Measurements from ENCODE around the gene DAPK3.
"Not testable (repeated sequence)": the region's sequence is repeated elsewhere in the genome, so short reads cannot be mapped to it uniquely, and the experiment has no call there.

The DAPK3 gene

DNA sequence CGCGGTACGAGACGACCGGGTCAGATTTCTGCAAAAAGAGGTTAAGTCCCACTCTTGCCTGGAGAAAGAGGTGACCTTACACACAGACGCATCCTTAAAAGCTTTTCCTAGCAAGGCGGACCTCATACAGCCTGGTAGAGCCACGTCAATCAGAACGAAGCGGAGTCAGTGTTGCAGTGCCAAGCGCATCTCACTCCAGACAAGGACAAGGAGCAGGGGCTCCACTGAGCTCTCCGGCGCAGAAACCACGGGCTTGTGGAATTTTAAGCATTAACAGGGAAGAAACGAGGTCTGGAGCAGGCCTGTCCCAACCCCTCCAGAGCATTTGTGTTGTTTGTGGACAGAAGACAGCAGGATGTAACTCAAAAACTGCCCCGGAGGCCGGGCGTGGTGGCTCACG, 7.2 kb upstream of the DAPK3 start:
- DNase-seq (ENCODE audit: low spot score), result no peak

- no peak for DNase-seq (ENCODE audit: low spot score)
Measured at GRCh38 chr19:3977242-3978143, 6.6 kb upstream of the DAPK3 start.

DNA sequence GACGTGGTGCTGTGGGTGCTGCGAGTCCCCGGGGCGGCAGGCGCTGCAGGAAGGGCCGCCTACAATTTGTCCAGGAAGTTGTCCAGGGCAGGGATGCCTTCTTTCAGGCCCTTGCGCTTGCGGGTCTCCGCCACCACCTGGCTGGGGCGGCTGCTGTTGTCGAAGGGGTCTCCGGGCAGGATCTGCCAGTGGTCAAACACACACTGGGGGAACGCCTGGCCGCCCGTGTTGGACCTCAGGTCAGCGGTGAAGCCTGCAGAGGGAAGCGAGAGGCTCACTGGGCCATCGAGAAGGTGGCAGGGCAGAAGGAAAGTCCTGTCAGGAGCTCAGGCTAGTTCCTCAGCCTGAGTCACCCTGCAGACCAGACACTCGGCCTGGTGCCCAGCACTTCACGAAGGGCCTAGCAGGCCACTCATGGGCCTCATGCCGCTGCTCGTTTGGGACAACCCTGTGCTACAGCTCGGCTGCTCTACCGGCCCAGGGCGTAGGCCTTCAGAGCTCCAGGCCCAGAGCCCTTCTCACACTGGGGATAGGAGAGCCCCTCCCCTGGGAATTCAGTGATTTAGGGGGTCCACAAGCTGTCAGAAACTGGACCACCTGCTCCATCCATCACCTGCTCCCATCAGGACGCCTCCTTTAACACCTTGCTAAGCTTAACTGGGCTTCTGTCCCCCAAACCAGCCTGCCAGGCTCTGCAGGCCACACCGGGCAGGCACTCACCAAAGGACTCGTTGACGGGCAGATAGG, 5.8 kb upstream of the DAPK3 start:
- no peak for DNase-seq (ENCODE audit: low spot score)

DNA sequence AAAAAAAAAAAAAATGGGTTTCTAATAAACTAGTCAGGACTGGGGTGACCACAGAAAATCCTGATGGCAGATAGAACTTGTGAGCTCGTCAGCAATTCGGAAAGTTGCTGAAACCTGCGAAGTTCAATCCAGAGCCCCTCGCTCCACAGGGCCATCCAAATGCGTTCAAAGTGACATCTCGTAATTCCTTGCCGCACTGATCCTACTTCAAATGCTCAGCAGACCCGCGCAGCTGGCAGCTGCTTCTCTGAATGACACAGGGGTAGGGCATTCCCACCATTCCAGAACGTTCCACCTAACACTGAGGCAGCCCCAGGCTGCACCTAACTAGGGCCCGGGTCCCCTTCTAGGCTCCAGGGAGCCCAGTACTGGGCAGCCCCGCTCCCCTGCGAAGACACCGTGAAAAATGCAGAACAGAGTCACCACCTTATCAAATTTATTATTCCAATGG, 4.8 kb upstream of the DAPK3 start:
- no peak for DNase-seq (ENCODE audit: low spot score)

DNA sequence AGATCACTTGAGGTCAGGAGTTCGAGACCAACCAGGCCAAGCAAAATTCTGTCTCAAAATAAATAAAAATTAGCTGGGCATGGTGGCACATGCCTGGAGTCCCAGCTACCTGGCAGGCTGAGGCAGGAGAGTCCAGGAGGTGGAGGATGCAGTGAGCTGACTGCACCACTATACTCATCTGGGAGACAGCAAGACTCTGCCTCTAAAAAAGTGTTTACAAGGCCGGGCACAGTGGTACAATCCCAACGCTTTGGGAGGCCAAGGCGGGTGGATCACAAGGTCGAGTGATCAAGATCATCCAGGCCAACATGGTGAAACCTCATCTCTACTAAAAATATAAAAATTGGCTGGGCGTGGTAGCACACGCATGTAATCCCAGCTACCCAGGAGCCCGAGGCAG, 4.2 kb upstream of the DAPK3 start:
- DNase-seq (ENCODE audit: low spot score), result no peak

DNA sequence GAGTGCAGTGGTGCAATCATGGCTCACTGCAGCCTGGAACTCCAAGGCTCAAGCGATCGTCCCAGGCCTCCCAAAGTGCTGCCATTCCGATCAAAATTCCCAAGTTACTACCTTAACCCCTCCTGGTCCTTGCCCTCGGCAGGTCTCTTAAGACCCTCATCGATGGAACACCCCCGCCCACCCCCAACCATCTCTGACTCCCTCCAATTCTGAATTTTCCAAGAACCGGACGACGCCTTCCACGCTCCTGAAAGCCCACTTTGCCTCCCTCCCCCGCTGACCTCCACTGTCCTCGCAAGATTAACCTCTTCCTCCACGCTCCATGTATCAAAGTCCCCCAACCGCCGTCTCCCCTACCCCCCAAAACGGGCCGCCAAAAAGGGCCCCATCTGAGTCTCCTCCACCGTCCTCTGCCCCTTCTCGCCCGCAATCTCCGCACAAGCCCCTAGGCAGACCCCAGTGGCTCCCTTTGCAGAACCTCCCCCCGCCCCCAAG, 539 bp downstream of the DAPK3 start:
- DNase-seq (ENCODE audit: low spot score), result no peak

GRCh38 chr19:3969435-3970312, 1.2 kb downstream of the DAPK3 start:
- DNase-seq (ENCODE audit: low spot score), result no peak

DNA sequence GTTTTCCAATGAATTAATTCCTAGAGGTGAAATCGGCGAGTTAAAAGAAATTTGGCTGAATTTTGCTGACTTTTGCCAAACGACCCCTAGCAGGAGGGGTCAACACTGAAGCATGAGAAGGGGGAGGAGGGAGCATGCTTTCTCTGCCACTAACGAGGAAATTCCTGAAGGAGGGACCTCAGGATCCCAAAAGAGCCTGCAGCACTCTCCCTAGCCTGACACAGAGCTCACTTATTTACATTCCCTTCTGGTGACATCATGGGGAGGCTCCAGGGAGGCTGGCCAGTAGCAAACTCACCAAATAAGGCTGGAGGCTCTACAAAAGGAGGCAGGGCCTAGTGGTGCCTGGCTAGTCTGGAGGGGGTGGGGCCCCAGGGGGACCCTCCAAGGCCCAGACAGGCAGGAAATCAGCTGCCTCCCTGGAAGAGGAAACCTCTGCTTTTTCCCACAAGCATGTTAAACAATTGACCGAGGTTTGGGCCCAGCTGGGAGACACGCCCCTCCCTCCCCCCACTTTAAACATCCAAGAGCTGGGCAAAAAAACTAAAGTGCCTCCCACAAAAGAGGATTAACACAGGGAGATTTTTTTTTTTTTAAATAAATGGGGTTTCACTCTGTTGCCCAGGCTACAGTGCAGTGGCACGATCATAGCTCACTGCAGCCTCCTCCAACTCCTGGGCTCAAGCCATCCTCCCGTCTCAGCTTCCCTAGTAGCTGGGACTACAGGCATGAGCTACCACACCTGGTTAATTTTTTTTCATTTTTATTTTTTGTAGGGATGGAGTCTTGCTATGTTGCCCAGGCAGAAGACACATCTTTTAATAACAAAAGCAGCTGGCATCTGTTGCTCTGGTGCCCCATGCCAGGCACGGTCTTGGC, 2.1 kb downstream of the DAPK3 start:
- no peak for DNase-seq (ENCODE audit: low spot score)

GRCh38 chr19:3967983-3968382, 2.9 kb downstream of the DAPK3 start:
- not testable (repeated sequence) for DNase-seq (ENCODE audit: low spot score)

- DNase-seq (ENCODE audit: low spot score), result no peak
Measured at GRCh38 chr19:3966051-3967017, 4.6 kb downstream of the DAPK3 start.

- no peak for DNase-seq (ENCODE audit: low spot score)
Measured at GRCh38 chr19:3964256-3965194, 6.4 kb downstream of the DAPK3 start.

- DNase-seq (ENCODE audit: low spot score), result no peak
Measured at GRCh38 chr19:3963458-3964255, 7.2 kb downstream of the DAPK3 start.

GRCh38 chr19:3961007-3961406, 9.9 kb downstream of the DAPK3 start:
- no peak for DNase-seq (ENCODE audit: low spot score)

DNA sequence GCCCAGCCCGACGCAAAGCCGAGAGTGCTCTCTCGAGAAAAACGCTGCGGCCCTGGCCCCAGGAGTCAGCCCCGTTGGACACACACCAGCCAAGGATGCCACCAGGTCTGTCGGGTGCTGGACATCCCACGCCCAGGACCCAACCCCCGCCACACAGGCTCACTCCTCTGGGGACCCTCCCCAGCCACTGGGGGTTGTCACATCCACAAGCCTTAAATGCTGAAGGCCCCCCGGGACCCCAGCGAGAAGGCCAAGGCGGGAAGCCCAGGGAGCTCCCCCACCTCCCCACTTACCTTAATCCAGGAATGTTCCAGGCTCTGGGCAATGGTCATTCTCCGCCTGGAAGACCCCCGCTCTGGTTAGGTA, 11.2 kb downstream of the DAPK3 start:
- no peak for DNase-seq (ENCODE audit: low spot score)

DNA sequence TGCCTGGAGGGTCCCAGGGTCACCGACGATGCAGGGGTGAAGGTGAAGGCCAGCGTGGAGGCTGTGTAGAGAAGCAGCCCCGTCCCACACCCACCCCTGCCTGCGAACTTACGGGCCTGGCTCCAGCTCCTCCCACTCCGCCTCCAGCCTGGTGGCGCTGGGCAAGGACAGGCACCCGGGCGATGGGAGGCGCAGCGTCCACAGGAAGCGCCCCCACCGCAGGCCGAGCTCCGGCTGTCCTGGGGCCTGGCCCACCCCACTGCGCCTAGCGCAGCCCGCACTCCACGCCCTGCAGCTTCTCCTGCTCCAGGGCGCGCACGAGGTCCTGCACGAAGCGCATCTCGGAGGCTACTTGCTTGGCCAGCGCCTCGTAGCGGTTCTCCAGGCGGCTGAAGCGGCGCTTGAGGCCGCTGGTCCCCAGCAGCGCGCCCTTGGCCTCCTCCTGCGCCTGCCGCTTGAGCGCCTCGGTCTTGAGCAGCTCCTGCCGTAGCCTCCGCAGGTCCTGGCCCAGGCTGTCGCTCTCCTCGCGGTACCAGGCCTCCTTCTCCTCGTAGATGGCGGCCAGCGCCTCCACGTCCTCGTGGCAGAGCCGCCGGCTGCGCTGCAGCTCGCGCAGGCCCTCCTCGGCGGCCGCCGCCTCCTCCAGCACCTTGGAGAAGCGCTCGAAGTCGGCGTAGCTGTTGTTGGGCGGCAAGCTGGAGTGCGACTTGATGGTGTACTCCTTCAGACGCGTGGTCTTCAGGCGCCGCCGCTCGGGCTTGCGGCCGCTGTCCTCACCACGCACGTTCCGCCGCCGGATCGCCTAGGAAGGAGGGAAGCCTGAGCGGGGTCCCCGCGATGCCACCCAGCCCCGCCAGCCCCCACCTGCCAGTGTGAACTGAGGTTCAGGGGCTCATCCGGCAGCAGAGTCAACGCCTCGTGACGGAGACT, 11.8 kb downstream of the DAPK3 start:
- DNase-seq (ENCODE audit: low spot score), result no peak

DNA sequence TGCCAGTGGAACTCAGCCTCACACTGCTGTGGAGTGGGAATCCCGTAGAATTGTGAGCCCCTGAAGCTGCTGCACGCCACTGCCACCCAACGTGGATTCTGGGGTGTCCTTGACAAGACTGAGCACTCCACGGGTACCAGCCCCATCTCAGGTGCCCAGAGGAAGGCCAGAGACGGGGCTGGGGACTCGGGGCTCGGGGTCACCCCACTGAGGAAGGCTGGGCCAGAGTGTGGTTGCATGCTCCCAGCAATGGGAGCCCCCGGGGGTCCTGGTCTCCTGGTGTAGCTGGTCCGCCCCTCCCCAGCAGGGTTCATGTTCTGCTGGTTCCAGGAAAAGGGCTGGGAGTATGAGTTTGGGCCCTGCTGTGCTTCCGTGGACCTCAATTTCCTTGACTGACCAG, 15.2 kb downstream of the DAPK3 start:
- no peak for DNase-seq (ENCODE audit: low spot score)

DNA sequence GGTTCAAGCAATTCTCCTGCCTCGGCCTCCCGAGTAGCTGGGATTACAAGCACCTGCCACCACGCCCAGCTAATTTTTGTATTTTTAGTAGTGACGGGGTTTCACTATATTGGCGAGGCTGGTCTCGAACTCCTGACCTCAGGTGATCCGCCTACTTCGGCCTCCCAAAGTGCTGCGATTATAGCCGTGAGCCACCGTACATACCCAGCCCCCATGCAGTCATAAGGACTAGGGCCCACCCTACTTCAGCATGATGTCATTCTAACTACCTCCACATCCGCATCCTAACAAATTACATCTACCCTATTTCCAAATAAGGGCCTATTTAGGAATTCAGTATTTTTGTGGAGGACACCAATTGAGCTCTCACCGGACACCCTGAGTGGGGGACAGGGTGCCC, 15.6 kb downstream of the DAPK3 start:
- DNase-seq (ENCODE audit: low spot score), result not testable (repeated sequence)
